SU-DHL-6 (cell line): Measurements from ENCODE around the gene ATG16L1.

Experiments
- EZH2phosphoT487 ChIP-seq: fragments of 200-600 bp; sonication (generic), shearing (Covaris generic); conservative IDR thresholded peaks from 2 replicates; pipeline ENCODE4 v1.6.1; 2018; ENCODE audit warnings: mild to moderate bottlenecking, antibody characterized with exemption, low read length, moderate library complexity, mixed read lengths
- TF ChIP-seq, protein P1 (sequence below): fragments of 200-600 bp; sonication (generic); IDR thresholded peaks from one replicate; pipeline ENCODE4 v1.5.1; 2017; ENCODE audit warnings: antibody characterized with exemption, mild to moderate bottlenecking, low read length, moderate library complexity; ENCODE audit not compliant: insufficient read depth, poor library complexity, severe bottlenecking

- TF ChIP-seq, protein P1, sequence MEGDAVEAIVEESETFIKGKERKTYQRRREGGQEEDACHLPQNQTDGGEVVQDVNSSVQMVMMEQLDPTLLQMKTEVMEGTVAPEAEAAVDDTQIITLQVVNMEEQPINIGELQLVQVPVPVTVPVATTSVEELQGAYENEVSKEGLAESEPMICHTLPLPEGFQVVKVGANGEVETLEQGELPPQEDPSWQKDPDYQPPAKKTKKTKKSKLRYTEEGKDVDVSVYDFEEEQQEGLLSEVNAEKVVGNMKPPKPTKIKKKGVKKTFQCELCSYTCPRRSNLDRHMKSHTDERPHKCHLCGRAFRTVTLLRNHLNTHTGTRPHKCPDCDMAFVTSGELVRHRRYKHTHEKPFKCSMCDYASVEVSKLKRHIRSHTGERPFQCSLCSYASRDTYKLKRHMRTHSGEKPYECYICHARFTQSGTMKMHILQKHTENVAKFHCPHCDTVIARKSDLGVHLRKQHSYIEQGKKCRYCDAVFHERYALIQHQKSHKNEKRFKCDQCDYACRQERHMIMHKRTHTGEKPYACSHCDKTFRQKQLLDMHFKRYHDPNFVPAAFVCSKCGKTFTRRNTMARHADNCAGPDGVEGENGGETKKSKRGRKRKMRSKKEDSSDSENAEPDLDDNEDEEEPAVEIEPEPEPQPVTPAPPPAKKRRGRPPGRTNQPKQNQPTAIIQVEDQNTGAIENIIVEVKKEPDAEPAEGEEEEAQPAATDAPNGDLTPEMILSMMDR = no peak
- no peak for TF ChIP-seq EZH2phosphoT487
These were observed 85.1 kb downstream of the ATG16L1 start for GRCh38 chr2:233336541-233336940.
